PC-9 (cell line): Measurements from ENCODE around the gene VAV2.

ENCODE experiments used
- EZH2 ChIP-seq: fragments of 200-600 bp; sonication (generic); IDR thresholded peaks from 2 replicates; pipeline ENCODE4 v1.8.0; 2017; ENCODE audit warnings: antibody characterized with exemption, low read depth
- TF ChIP-seq, protein P1 (sequence below): fragments of 200-600 bp; sonication (generic); conservative IDR thresholded peaks from 2 replicates; pipeline ENCODE4 v1.6.1; 2017; ENCODE audit warnings: mixed run types, antibody characterized with exemption, mild to moderate bottlenecking, moderate library complexity

DNA sequence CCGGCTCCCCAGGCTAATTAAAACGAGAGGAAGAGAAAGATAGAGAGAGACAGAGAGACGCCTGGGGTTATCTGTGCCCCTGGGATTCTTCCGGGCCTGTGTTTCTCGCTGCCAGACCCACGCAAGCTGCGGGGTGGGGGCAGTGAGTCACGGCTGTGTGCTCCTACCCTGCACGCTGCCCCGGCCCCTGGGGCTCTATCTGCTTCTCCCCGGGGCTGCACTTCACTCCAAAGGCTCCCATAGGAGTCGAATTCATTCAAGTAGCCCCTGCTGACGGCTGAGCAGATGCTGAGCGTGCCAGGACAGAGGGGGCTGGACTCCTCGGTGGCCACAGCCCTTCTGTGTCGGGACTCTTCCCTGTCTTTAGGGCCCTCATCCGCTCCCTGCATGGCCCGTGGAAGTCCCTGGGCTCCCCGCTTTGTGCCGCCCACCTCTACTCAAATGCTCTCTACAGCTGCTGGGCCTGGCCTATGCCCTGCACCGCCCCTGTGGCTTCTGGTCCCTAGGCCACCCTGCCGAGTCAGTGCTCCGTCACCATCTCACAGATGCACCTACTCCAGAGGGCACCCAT is 276.7 kb downstream of the VAV2 start:
- TF ChIP-seq, protein P1, sequence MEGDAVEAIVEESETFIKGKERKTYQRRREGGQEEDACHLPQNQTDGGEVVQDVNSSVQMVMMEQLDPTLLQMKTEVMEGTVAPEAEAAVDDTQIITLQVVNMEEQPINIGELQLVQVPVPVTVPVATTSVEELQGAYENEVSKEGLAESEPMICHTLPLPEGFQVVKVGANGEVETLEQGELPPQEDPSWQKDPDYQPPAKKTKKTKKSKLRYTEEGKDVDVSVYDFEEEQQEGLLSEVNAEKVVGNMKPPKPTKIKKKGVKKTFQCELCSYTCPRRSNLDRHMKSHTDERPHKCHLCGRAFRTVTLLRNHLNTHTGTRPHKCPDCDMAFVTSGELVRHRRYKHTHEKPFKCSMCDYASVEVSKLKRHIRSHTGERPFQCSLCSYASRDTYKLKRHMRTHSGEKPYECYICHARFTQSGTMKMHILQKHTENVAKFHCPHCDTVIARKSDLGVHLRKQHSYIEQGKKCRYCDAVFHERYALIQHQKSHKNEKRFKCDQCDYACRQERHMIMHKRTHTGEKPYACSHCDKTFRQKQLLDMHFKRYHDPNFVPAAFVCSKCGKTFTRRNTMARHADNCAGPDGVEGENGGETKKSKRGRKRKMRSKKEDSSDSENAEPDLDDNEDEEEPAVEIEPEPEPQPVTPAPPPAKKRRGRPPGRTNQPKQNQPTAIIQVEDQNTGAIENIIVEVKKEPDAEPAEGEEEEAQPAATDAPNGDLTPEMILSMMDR: no peak
- no peak for TF ChIP-seq EZH2
